Measurements from ENCODE around the gene CAMTA1.

DNA sequence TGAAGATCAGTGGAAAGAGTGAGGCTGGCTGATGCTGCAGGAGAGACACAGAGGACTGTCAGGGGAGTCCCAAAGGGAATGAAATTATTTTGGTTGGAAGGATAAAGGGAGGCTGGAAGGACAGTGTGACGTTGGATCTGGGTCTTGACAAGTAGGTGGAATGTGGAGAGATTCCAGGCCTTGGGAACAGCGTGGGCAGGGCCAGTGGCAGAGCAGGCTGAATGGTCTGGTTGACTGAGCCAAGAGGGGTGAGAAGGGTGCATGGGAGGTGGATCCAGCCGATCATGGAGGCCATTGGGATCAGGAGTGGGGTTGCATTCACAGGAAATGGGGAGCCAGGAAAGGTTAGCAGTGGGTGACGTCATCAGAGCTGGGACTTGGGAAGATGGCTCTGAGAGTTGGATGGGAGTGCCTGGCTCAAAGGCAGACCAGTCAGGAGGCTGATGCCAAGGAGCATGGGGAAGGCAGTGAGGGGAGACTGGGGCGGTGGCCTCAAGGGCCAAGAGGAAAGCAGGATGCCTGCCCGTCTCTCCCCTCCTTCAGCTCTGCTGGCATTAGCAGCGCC lies 839.6 kb downstream of the CAMTA1 start:
- TF ChIP-seq POLR2A (IDR thresholded peaks at IDR 0.05), result no peak
- TF ChIP-seq CTCF (IDR thresholded peaks at IDR 0.05), result no peak
- no peak for TF ChIP-seq POLR2AphosphoS5 (IDR thresholded peaks at IDR 0.05)
- TF ChIP-seq EP300 (IDR thresholded peaks at IDR 0.05), result no peak
